ENCODE measurements around the gene ANKDD1B. TPM values are rescaled to one million over a fixed set of nuclear protein-coding genes. Genes with fewer than 3 reads are reported as not detected.

The ANKDD1B gene
- polyA plus RNA-seq, 1 of the 3 experiments (the other 2 are of a cell fraction): 0.12 TPM

- H3K4me2 ChIP-seq: no peak overlapping the region
- POLR2A ChIA-PET: interaction anchor here (0.6 to 1.2 kb wide), 2 partner anchors 48 to 293 kb away, joined by 3 to 6 read pairs; partner anchors contain the start of gene POC5
- H3F3A ChIP-seq (replicated peaks; ENCODE audit: insufficient read depth): no peaks in the 10 kb centered on the region
- no peaks in the 10 kb centered on the region for H3K27me3 ChIP-seq (ENCODE audit: insufficient read depth)
- H3K79me2 ChIP-seq (ENCODE audit: insufficient read depth): no peaks in the 10 kb centered on the region
- no peaks in the 10 kb centered on the region for H3K9me3 ChIP-seq
- no peak for DNase-seq
- no peaks in the 10 kb centered on the region for H3K9me2 ChIP-seq
- no peak overlapping the region; a peak in 1 of 4 replicates for H3K4me3 ChIP-seq (ENCODE audit: low read depth in 2 of 2, low read length in 1 of 2)
- H3K36me3 ChIP-seq (replicated peaks in 1 of 2; ENCODE audit: control insufficient read depth in 1 of 2, insufficient read depth in 2 of 2, low read length in 1 of 2): peaks cover 7 to 11% of the 10 kb centered on the region in 2 experiments
- H2AFZ ChIP-seq (ENCODE audit: low read depth): no peak overlapping the region; the same call in 1 of the 2 replicates
- peaks cover 0 to 44% of the 10 kb centered on the region in 2 experiments; a peak in 2 of 4 replicates for H3K4me1 ChIP-seq (ENCODE audit: control insufficient read depth in 1 of 2, insufficient read depth in 2 of 2, low read depth in 1 of 2, low read length in 1 of 2)
- 39% methylated on average over 9 of the region's 10 CpGs for WGBS (ENCODE audit: low lambda C conversion rate)
- H3K9ac ChIP-seq: no peak overlapping the region
- TF ChIP-seq CHD2 (IDR thresholded peaks at IDR 0.05; ENCODE audit: low read length, partially characterized antibody) (peak; percentile 13), FOXJ3 (CRISPR knock-in tag; IDR thresholded peaks at IDR 0.05) (peak; percentile 28; the same call in 1 of the 2 replicates), NRF1 (IDR thresholded peaks at IDR 0.05; ENCODE audit: low read depth, low read length) (no peak), CTCF (IDR thresholded peaks at IDR 0.05) (no peak), RCOR1 (IDR thresholded peaks at IDR 0.05; ENCODE audit: low read length) (peak; percentile 83), NFIC (IDR thresholded peaks at IDR 0.05; ENCODE audit: borderline replicate concordance) (no peak), GABPA (IDR thresholded peaks at IDR 0.05; ENCODE audit: low read depth) (no peak)
- no peaks in the 10 kb centered on the region for H4K20me1 ChIP-seq (ENCODE audit: insufficient read depth)
- CTCF ChIA-PET: interaction anchor here (2.3 kb wide), 1 partner anchor 11 kb away, joined by 17 read pairs; no protein-coding TSS in a partner anchor
- H3K27ac ChIP-seq (ENCODE audit: low read depth in 2 of 2, low read length in 1 of 2): peak overlapping the region in 1 of 2 experiments; percentile 67; a peak in 2 of 4 replicates
These were observed 57.9 kb downstream of the ANKDD1B start for GRCh38 chr5:75668977-75669689.

- Histone ChIP-seq H3K27ac (ENCODE audit: low read depth in 2 of 2, low read length in 1 of 2) (no peak overlapping the region), H2AFZ (ENCODE audit: low read depth) (no peak overlapping the region), H3K4me2 (no peak overlapping the region), H3K9ac (no peak overlapping the region), H3K27me3 (ENCODE audit: insufficient read depth) (no peaks in the 10 kb centered on the region), H3K4me3 (ENCODE audit: low read depth in 2 of 2, low read length in 1 of 2) (no peak overlapping the region), H4K20me1 (ENCODE audit: insufficient read depth) (no peaks in the 10 kb centered on the region), H3K79me2 (ENCODE audit: insufficient read depth) (no peaks in the 10 kb centered on the region), H3K9me2 (no peaks in the 10 kb centered on the region), H3K36me3 (replicated peaks in 1 of 2; ENCODE audit: control insufficient read depth in 1 of 2, insufficient read depth in 2 of 2, low read length in 1 of 2) (peaks cover 11 to 15% of the 10 kb centered on the region in 2 experiments), H3K4me1 (ENCODE audit: control insufficient read depth in 1 of 2, insufficient read depth in 2 of 2, low read depth in 1 of 2, low read length in 1 of 2) (peaks cover 0 to 42% of the 10 kb centered on the region in 2 experiments; a peak in 2 of 4 replicates), H3K9me3 (no peaks in the 10 kb centered on the region), H3F3A (replicated peaks; ENCODE audit: insufficient read depth) (no peaks in the 10 kb centered on the region)
- no peak for TF ChIP-seq YY1 (IDR thresholded peaks at IDR 0.05; ENCODE audit: low read depth)
- no peak for TF ChIP-seq PBX3 (IDR thresholded peaks at IDR 0.05)
- TF ChIP-seq ZBTB33 (IDR thresholded peaks at IDR 0.05; ENCODE audit: borderline replicate concordance, low read depth): no peak
- TF ChIP-seq MXI1 (IDR thresholded peaks at IDR 0.05; ENCODE audit: low read depth, low read length): no peak
- no peak for TF ChIP-seq JUND (IDR thresholded peaks at IDR 0.05)
- no peak for TF ChIP-seq EZH2phosphoT487 (IDR thresholded peaks at IDR 0.05; ENCODE audit: borderline replicate concordance, low read depth)
- no peak for TF ChIP-seq FOXJ3 (CRISPR knock-in tag; IDR thresholded peaks at IDR 0.05)
- TF ChIP-seq RFX5 (IDR thresholded peaks at IDR 0.05; ENCODE audit: low read length): no peak
- TF ChIP-seq CTCF (IDR thresholded peaks at IDR 0.05): no peak
- no peak for TF ChIP-seq RAD21 (IDR thresholded peaks at IDR 0.05; ENCODE audit: low read length)
- TF ChIP-seq GABPA (IDR thresholded peaks at IDR 0.05; ENCODE audit: low read depth): no peak
- TF ChIP-seq NFIC (IDR thresholded peaks at IDR 0.05; ENCODE audit: borderline replicate concordance): no peak
- POLR2A ChIA-PET: no interaction called here
- 91% methylated on average over 3 of the region's 3 CpGs for WGBS (ENCODE audit: low lambda C conversion rate)
- CTCF ChIA-PET: interaction anchor here (0.6 kb wide), 1 partner anchor 285 kb away, joined by 3 read pairs; no protein-coding TSS in a partner anchor
- DNase-seq: no peak
These were observed 59.3 kb downstream of the ANKDD1B start for GRCh38 chr5:75670577-75670976.

Measured in SK-N-SH (cell line).